Fibroblast of skin of back (primary cell): Measurements from ENCODE around the gene ABCC3.

Experiments
- DNase-seq: peaks from one replicate; pipeline ENCODE4 v3.0.0-alpha.2; 2013

Gene ABCC3

DNA sequence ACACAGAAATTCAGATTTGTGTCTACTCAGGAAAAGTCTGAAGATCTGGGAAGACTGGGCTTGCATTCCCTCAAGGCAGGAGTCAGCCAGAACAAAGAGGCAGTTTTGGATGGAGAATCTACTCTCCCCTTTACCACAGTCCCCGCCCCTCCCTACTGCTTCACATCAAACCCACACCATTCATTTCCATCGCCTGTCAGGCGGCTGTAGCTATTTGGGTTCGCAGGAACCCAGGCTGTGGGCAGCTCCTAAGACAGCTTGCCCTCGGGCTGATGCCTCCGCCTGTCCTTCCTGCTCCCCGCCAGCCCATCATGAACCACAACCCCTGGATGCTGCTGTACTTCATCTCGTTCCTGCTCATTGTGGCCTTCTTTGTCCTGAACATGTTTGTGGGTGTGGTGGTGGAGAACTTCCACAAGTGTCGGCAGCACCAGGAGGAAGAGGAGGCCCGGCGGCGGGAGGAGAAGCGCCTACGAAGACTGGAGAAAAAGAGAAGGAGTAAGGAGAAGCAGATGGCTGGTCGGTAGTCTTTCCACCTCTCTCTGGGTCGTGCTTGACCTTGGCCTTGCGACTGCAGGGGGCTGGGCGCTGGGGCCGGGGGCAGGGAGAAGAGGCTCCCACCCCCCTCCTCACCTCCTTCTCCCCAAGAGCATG is 27.0 kb upstream of the ABCC3 start:
- no peak for DNase-seq

GRCh38 chr17:50608700-50609379 is 25.8 kb upstream of the ABCC3 start:
- DNase-seq: no peak

- no peak for DNase-seq
Observed at GRCh38 chr17:50609380-50610074, 25.2 kb upstream of the ABCC3 start.

DNA sequence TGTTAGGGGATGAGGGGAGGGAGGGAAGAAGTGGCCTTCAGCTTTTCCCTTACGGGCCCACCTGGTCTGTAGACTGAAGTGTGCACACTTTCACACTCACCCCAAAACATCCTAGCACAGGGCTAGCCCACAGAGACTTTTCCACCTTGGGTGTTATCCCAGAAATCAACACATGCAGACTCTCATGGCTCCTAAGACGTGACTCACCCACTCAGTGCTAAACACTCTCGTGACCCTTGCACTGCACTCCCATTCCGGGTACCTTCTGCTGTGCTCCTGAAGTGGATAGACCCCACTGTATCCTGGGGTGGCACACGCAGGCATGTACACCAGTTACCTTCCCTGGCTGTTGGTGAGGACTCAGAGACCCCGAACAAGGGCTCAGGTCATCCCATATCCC is 23.0 kb upstream of the ABCC3 start:
- DNase-seq: no peak

DNA sequence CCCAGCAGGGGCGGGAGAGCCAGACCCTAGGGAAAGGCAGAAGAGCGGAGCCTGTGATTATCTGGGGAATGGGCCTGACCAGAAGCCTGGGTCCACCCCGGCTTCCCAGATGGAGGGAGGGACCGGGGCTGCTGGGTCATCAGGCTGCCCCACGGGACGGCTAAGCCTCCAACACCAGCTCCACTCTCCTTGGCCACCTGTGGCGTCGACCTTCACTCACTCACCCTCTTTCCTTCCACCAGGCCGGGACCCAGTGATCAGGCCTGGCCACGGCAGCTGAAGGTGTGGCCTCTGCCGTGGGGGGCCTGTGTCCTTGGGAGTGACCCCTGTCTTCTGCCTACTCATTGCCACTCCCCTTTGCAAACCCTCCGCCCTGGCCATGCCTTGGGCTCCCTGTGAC is 22.4 kb upstream of the ABCC3 start:
- DNase-seq: no peak

DNA sequence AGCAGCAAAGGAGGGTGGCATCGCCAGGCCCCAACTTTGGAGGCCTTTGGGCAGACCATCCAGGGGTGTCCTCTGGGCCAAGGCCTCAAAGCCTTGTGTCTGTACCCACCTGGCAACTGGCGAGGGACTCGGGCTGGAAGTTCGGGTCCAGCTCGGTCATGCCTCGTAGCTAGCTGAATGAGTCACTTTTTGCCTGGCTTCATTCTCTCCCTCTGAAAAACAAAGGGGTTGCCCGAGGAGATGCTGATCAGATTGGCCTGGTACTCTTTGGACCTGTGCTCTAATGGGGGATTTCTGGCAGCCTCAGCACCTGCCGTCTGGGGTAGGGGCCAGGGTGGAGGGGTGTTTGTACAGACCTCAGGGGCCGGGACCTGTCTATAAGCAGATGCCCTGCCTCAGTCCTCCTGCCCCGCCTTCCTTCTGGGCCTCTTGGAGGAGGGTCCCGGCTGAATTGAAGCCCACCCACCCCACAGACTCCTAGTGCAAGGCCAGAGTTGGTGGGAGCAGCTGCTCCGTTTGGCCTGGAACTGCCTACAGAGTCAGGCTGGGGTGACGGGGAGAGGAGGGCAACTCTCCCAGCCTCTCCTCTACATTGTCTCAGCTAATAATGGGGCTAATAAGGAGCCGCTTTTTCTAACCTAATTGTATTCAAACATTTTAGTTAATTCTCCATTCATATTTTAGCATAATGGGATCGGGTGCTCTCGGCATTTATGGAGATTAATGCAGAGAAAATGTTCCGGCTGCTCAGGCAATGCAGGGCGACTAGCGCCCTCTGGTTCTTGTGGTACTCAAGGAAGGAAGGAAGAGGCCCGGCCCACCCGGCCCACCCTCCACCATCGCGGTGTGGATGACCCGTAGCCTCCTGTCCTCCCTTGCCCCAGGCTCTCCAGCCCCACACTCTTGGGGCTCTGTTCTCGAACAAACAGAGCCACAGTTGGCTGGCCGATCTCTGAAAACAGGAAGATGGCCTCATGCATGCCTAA is 21.4 kb upstream of the ABCC3 start:
- no peak for DNase-seq

DNA sequence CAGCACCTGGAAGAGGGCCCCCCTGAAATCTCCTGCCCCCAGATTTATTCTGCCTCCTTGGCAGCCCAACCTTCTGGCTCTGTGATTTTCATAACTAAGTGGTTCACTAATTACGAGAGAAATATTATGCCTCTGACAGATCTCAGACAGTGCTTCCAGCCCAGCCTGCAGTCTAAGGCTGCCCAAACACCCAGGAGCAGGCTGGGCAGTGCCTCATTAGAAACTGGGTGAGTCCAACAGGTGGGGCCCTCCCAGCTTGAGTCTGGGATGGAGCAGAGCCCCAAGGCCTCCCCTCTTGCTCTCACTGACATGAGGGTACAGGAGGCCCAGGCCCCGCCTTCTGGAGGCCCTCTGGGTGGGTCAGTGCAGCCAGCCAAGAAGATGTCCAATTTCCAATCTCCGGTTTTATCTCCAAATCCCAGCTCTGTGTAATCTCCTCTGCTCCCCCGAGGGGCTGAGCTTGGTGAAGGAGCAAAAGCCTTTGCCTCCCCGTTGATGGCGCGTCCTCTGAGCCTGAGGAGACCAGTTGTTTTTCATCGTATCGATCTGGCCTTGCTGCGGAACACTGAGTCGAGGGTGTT is 20.1 kb upstream of the ABCC3 start:
- no peak for DNase-seq

DNA sequence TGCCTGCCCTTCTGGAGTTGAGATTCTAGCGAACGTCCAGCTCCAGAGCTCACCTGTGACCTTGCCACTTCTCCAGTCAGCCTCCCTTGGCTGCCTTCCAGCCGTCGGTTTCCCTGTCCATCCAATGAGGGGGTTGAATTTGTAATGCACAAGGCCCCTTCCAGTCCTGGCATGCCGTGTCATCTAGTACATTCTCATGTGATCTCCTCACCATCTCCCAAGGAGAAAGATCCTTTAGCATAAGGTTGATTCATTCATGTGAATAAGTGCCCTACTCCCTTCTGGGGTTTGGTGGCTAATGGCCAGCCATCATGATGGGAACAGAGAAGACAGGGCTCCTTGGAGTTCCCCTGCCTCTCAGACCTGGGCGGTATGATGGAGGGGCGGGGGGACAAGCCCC is 18.9 kb upstream of the ABCC3 start:
- no peak for DNase-seq

- peak; percentile 57 for DNase-seq
Observed at GRCh38 chr17:50618300-50618699, 16.4 kb upstream of the ABCC3 start.

- no peak for DNase-seq
Observed at GRCh38 chr17:50618941-50619340, 15.7 kb upstream of the ABCC3 start.

- no peak for DNase-seq
Observed at GRCh38 chr17:50619489-50619888, 15.2 kb upstream of the ABCC3 start.

GRCh38 chr17:50620237-50620636 is 14.4 kb upstream of the ABCC3 start:
- DNase-seq: no peak

- no peak for DNase-seq
Observed at GRCh38 chr17:50620858-50621257, 13.8 kb upstream of the ABCC3 start.

DNA sequence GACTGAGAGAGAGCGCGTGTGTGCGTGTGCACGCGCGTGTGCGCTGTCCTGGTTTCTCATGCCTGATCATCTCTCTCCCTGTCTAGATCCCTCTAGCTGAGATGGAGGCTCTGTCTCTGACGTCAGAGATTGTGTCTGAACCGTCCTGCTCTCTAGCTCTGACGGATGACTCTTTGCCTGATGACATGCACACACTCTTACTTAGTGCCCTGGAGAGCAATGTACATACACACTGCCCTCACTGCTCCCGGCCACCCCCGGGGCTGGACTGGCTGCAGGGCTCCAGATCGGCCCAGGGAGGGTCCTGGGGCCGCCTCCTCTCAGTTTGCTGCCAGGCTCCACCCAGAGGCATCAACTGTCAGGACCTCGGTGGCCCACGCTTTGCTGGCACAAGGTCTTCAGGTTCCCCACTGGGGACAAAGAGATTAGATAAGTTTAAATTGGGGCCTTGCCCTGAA is 13.1 kb upstream of the ABCC3 start:
- DNase-seq: no peak

DNA sequence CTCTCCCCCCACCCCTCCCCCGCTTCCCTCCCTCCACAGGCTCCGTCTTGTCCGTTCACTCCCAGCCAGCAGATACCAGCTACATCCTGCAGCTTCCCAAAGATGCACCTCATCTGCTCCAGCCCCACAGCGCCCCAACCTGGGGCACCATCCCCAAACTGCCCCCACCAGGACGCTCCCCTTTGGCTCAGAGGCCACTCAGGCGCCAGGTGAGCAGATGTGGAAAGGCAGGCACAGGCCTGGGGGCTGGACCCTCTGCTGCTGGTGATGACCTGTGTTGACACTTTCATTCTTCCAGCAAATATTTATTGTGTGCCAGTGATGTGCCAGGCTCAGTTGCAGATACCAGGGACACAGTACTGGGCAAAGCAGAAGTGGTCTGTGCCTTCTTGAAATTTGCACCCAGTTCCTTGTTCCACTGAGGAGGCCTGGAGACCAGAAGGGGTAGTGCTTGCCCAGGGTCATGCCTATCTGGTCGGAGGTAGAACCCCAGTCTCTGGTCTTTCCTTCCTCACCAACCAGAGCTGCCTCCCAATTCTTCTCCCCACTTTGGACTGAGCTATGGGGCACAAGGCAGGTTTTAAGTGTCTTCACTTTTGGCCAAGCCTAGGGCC is 10.3 kb upstream of the ABCC3 start:
- no peak for DNase-seq

GRCh38 chr17:50625032-50625871 is 9.4 kb upstream of the ABCC3 start:
- DNase-seq: no peak

DNA sequence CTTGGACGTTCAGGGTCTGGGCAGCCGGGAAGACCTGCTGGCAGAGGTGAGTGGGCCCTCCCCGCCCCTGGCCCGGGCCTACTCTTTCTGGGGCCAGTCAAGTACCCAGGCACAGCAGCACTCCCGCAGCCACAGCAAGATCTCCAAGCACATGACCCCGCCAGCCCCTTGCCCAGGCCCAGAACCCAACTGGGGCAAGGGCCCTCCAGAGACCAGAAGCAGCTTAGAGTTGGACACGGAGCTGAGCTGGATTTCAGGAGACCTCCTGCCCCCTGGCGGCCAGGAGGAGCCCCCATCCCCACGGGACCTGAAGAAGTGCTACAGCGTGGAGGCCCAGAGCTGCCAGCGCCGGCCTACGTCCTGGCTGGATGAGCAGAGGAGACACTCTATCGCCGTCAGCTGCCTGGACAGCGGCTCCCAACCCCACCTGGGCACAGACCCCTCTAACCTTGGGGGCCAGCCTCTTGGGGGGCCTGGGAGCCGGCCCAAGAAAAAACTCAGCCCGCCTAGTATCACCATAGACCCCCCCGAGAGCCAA is 8.6 kb upstream of the ABCC3 start:
- peak; percentile 56 for DNase-seq

GRCh38 chr17:50627036-50627781 is 7.5 kb upstream of the ABCC3 start:
- DNase-seq: no peak

GRCh38 chr17:50627782-50628601 is 6.7 kb upstream of the ABCC3 start:
- DNase-seq: no peak
